Activated T-cell treated with anti-CD3 and anti-CD28 coated beads, Interleukin-2, amount 50 U/mL, for 48 hours (primary cell): ENCODE measurements around the gene LDB2.

Experiments used
- DNase-seq, 2 experiments: peaks; one replicate each; pipeline ENCODE4 v3.0.0-alpha.2; 2020

LDB2 gene

DNA sequence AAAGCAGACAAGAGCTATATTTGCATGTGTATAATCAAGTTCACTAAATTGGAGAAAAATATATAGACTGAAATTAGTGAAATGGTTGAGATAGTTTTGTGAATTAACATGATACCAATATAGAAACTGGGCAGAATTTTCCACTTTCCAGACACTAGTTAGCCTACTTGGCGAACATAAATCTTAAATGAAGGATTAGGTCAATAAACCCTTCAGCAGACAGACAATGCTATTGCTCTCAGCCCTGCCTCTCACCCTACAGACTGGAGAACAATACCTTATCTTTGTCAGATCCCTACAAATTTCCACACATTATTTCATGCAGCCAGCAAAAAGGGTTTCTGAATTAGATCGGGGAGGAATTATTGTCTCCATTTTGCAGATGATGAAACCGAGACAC, 435.8 kb downstream of the LDB2 start:
- DNase-seq: no peak

DNA sequence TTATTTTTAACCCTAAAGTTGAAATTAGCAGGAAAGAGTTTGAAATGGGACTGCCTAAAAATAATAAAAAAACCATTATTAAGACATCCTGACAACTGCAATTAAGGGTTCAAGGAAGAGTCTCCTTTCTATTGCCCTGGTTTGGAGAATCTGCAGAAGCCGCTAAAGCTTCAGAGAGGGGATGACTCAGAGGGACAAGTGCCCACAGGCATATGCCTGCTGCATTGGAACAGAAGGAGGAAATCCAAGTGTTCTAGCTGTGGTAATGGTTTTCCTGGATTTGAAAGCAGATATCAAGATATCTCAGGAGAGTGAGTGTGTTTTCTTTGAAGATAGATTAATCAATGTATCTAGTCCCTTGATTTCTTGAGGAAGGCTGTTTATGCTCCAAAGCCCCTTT, 437.1 kb downstream of the LDB2 start:
- no peak for DNase-seq

DNA sequence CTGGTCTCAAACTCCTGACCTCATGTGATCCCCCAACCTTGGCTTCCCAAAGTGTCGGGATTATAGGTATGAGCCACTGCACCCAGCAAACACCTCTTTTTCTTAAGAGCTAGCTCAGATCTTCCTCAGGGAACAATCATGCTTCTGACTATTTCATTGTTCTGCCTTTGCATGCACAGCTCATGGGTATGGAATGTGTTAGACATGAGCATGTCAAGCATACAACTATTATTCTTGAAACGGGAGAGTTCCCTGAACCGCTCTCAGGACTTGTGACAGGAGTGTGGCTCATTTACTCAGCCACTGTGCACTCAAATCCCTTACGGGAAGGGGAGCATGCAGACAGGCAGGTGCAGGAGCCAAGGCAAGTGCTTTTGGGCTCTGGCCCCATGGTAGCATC, 440.5 kb downstream of the LDB2 start:
- DNase-seq: no peak
